Dermis blood vessel endothelial cell (primary cell): ENCODE measurements around the gene RABL2B. TPM values are rescaled to one million over a fixed set of nuclear protein-coding genes. Genes with fewer than 3 reads are reported as not detected.

Experiments
- DNase-seq: peaks from one replicate; pipeline ENCODE4 v3.0.0; 2010
- total RNA-seq: library from RNA; depleted of rRNA; stranded (reverse); fragments of >200 nt; gene quantifications from 2 replicates; pipeline ENCODE4 v1.2.3, GENCODE V29; 2014

Gene RABL2B
- total RNA-seq, 1 donor from 2014 or later: 4.1 TPM

DNA sequence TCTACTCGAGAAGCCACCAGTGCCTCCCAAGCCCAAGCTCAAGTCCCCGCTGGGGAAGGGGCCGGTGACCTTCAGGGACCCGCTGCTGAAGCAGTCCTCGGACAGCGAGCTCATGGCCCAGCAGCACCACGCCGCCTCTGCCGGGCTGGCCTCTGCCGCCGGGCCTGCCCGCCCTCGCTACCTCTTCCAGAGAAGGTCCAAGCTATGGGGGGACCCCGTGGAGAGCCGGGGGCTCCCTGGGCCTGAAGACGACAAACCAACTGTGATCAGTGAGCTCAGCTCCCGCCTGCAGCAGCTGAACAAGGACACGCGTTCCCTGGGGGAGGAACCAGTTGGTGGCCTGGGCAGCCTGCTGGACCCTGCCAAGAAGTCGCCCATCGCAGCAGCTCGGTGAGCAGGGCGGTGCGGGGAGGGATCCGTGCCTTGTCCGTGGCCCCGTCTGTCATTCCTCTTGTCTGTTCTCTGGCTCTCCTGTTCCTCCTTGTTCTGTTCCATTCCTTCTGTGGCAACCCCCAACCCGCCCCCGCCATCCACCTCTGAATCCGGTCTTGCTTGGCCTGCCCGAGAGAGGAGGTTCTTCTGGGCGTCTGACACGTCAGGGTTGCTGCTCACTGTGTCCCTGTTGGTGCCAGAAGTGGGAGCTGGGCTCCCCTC, 61.3 kb downstream of the RABL2B start:
- no peak for DNase-seq

DNA sequence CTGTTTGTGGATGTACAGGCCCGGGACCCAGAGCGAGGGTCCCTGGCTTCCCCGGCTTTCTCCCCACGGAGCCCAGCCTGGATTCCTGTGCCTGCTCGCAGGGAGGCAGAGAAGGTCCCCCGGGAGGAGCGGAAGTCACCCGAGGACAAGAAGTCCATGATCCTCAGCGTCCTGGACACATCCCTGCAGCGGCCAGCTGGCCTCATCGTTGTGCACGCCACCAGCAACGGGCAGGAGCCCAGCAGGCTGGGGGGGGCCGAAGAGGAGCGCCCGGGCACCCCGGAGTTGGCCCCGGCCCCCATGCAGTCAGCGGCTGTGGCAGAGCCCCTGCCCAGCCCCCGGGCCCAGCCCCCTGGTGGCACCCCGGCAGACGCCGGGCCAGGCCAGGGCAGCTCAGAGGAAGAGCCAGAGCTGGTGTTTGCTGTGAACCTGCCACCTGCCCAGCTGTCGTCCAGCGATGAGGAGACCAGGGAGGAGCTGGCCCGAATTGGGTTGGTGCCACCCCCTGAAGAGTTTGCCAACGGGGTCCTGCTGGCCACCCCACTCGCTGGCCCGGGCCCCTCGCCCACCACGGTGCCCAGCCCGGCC, 62.1 kb downstream of the RABL2B start:
- DNase-seq: no peak

DNA sequence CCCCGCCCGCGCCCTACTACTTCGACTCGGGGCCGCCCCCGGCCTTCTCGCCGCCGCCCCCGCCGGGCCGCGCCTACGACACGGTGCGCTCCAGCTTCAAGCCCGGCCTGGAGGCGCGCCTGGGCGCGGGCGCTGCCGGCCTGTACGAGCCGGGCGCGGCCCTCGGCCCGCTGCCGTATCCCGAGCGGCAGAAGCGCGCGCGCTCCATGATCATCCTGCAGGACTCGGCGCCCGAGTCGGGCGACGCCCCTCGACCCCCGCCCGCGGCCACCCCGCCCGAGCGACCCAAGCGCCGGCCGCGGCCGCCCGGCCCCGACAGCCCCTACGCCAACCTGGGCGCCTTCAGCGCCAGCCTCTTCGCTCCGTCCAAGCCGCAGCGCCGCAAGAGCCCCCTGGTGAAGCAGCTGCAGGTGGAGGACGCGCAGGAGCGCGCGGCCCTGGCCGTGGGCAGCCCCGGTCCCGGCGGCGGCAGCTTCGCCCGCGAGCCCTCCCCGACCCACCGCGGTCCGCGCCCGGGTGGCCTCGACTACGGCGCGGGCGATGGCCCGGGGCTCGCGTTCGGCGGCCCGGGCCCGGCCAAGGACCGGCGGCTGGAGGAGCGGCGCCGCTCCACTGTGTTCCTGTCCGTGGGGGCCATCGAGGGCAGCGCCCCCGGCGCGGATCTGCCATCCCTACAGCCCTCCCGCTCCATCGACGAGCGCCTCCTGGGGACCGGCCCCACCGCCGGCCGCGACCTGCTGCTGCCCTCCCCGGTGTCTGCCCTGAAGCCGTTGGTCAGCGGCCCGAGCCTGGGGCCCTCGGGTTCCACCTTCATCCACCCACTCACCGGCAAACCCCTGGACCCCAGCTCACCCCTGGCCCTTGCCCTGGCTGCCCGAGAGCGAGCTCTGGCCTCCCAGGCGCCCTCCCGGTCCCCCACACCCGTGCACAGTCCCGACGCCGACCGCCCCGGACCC, 62.9 kb downstream of the RABL2B start:
- DNase-seq: no peak

DNA sequence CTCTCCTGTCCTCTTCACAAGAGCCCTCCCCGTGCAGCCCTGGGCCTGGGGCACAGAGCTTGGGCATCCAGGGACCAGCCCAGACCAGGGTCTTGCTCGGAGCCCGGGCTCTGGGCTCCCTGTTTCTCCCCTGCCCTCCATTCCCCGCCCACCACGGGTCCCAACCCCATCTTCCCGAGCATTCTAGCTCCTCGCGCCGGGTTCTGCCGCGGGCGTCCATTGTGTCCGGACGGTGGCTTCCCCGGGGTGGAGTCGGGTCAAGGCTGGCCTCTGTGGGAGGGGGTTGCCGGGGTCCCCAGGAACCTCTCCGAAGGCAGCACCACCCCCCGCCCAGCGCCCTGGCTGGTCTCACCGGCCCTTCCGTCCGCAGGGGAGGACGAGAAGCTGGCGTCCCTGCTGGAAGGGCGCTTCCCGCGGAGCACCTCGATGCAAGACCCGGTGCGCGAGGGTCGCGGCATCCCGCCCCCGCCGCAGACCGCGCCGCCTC, 63.6 kb downstream of the RABL2B start:
- no peak for DNase-seq

DNA sequence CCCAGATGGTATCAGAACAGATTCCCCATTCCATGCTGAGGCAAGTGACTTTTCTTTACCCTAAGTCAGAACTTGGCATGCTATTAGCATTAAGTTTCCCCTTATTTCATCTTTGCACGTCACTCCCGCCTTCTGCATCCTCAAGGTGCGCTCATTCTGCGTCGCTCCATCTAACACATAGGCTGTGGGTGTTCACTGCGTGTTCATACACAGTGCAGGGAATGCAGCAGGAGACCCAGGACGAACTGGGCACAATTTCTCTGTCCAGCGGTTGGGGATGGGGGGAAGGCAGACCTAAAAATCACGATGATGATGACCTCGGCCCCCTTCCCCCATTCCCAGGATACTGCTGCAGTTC, 65.1 kb downstream of the RABL2B start:
- DNase-seq: no peak

DNA sequence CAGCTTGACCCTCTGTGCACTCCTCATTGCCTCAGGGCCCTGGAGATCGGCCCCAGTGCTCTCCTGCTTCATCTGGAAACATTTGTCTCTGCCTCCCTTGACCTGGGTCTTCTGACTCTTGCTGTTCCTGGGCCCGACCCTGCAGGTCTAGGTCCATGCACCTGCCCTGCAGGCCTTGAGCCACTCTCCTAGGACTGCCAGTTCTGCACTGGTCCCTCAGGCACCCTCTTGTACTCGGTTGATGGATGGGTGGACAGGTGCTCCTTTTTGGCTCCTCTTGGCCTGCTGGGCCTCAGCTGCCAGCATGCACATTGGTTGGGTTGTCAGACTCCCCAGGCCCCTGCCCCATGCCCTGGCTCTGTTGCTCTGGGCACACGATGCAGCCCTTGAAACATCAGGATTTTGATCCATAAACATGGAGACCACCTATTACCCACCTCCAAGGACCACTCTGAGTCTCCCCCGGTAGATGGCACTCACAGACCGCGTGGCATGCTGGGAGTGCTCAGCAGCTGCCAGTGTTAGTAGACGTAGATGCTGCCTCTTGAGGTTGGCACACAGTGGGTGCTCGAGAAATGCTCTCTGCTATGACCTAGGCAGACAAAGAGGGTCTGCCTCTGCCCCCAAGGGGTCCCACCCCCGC, 65.6 kb downstream of the RABL2B start:
- DNase-seq: no peak

Other genes starting within 250 kb of the RABL2B start
- not detected in 2 replicates for gene KLHDC7B, start 237.7 kb downstream of the RABL2B start, total RNA-seq
- gene SYCE3, start 220.7 kb downstream of the RABL2B start, total RNA-seq: not detected in 2 replicates
- 7.5 and 16.3 TPM in 2 replicates for gene CPT1B, start 205.2 kb downstream of the RABL2B start, total RNA-seq
- gene CHKB, start 200.8 kb downstream of the RABL2B start, total RNA-seq: 34.9 and 50.4 TPM in 2 replicates
- 0.34 and 0.51 TPM in 2 replicates for gene MAPK8IP2, start 182.8 kb downstream of the RABL2B start, total RNA-seq
- gene ARSA, start 155.5 kb downstream of the RABL2B start, total RNA-seq: 24.0 and 30.6 TPM in 2 replicates
- gene SHANK3, start 110.8 kb downstream of the RABL2B start, total RNA-seq: 33.0 and 42.7 TPM in 2 replicates
- 0.34 and 0.79 TPM in 2 replicates for gene ACR, start 45.4 kb downstream of the RABL2B start, total RNA-seq